Activated naive CD4-positive, alpha-beta T cell treated with anti-CD3 and anti-CD28 coated beads, Interleukin-2, amount 50 U/mL, for 72 hours (primary cell): ENCODE data around the gene IFITM2. TPM values are rescaled to one million over a fixed set of nuclear protein-coding genes. Genes with fewer than 3 reads are reported as not detected.
A peak's percentile ranks its signal among the peaks of the same experiment; 100 is the strongest.
"Not testable (repeated sequence)": the region's sequence is repeated elsewhere in the genome, so short reads cannot be mapped to it uniquely, and the experiment has no call there.

Experiments
- ATAC-seq, 2 donors: fragments of 150-1000 bp; cut with Tn5 transposase; 2 replicates each; pipeline ENCODE4 v1.10.0; 2021; ENCODE audit warnings: mild to moderate bottlenecking in 2 of 2, moderate library complexity in 2 of 2
- DNase-seq, 2 donors: peaks; one replicate each; pipeline ENCODE4 v3.0.0; 2021 to 2022; ENCODE audit warnings: low spot score in 2 of 2
- H3K27ac Mint-ChIP-seq, 2 donors: one replicate each; pipeline ENCODE4 v1.8.0; 2022; ENCODE audit warnings: mild to moderate bottlenecking in 2 of 2, mixed read lengths in 2 of 2
- H3K36me3 Mint-ChIP-seq, 2 donors: one replicate each; pipeline ENCODE4 v1.8.0; 2022; ENCODE audit warnings: mixed read lengths in 2 of 2
- H3K9me3 Mint-ChIP-seq, 2 donors: one replicate each; pipeline ENCODE4 v1.8.0; 2022; ENCODE audit warnings: mixed read lengths in 2 of 2
- total RNA-seq, 2 donors: library from RNA; stranded (reverse); gene quantifications; one replicate each; pipeline ENCODE4 v1.2.3, GENCODE V29; 2022

IFITM2 gene
- total RNA-seq, 2 donors from 2014 or later = 385 to 785 TPM

- ATAC-seq = peak; percentile 22 to 23
- H3K36me3 Mint-ChIP-seq = peaks cover 53 to 56% of the 10 kb centered on the region in 2 donors
- peak in 1 of 2 donors; percentile 64 for DNase-seq
Measured at GRCh38 chr11:312092-312816, 4.6 kb downstream of the IFITM2 start.

GRCh38 chr11:313304-313786, 5.7 kb downstream of the IFITM2 start:
- H3K27ac Mint-ChIP-seq = peak overlapping the region; percentile 92 to 99
- ATAC-seq (no peak), DNase-seq (no peak)
- H3K9me3 Mint-ChIP-seq = no peaks in the 10 kb centered on the region
- H3K36me3 Mint-ChIP-seq = peaks cover 56% of the 10 kb centered on the region in 2 donors

More at GRCh38 chr11:312092-312816, 4.6 kb downstream of the IFITM2 start:
- Mint-ChIP-seq H3K9me3 (no peaks in the 10 kb centered on the region), H3K27ac (peak overlapping the region; percentile 92 to 99)

GRCh38 chr11:313787-314553, 6.4 kb downstream of the IFITM2 start, which contains the start of gene IFITM1:
Gene IFITM1 (plus strand): TSS chr11:314040. CDS start chr11:314171, 131 bp downstream.
- peak within 1 kb of the TSS; percentile 92 to 99 for H3K27ac Mint-ChIP-seq
- ATAC-seq (peak; percentile 54), DNase-seq (peak; percentile 57 to 85)
- H3K36me3 Mint-ChIP-seq = peaks cover 50% of the 10 kb centered on the region in 2 donors
- no peaks in the 10 kb centered on the region for H3K9me3 Mint-ChIP-seq

- not testable (repeated sequence) for DNase-seq, H3K9me3 Mint-ChIP-seq, ATAC-seq
- peaks cover 44 to 48% of the 10 kb centered on the region in 2 donors for H3K36me3 Mint-ChIP-seq
- peak overlapping the region; percentile 92 to 99 for H3K27ac Mint-ChIP-seq
Measured at GRCh38 chr11:314554-314875, 6.9 kb downstream of the IFITM2 start.

GRCh38 chr11:315051-315481, 7.5 kb downstream of the IFITM2 start:
- peak overlapping the region; percentile 92 to 99 for H3K27ac Mint-ChIP-seq
- ATAC-seq (no peak), DNase-seq (no peak)
- H3K9me3 Mint-ChIP-seq = no peaks in the 10 kb centered on the region
- peaks cover 40 to 48% of the 10 kb centered on the region in 2 donors for H3K36me3 Mint-ChIP-seq

- DNase-seq (no peak), ATAC-seq (no peak)
- H3K9me3 Mint-ChIP-seq = no peaks in the 10 kb centered on the region
- H3K36me3 Mint-ChIP-seq = peaks cover 45 to 53% of the 10 kb centered on the region in 2 donors
- H3K27ac Mint-ChIP-seq = peak overlapping the region; percentile 92 to 99
Measured at GRCh38 chr11:315516-315994, 7.9 kb downstream of the IFITM2 start.

GRCh38 chr11:316031-316701, 8.6 kb downstream of the IFITM2 start:
- Mint-ChIP-seq H3K36me3 (peaks cover 48 to 55% of the 10 kb centered on the region in 2 donors), H3K27ac (peak overlapping the region; percentile 92 to 99)

GRCh38 chr11:316891-317301, 9.3 kb downstream of the IFITM2 start:
- peak overlapping the region; percentile 92 to 99 for H3K27ac Mint-ChIP-seq
- peaks cover 48 to 55% of the 10 kb centered on the region in 2 donors for H3K36me3 Mint-ChIP-seq
- DNase-seq = no peak
- H3K9me3 Mint-ChIP-seq = no peaks in the 10 kb centered on the region
- no peak for ATAC-seq

More at GRCh38 chr11:316031-316701, 8.6 kb downstream of the IFITM2 start:
- no peaks in the 10 kb centered on the region for H3K9me3 Mint-ChIP-seq
- DNase-seq = peak in 1 of 2 donors; percentile 71
- no peak for ATAC-seq

GRCh38 chr11:317668-318404, 10.2 kb downstream of the IFITM2 start:
- Mint-ChIP-seq H3K27ac (peak overlapping the region; percentile 92 to 99), H3K36me3 (peaks cover 48 to 52% of the 10 kb centered on the region in 2 donors)
- ATAC-seq (peak; percentile 27 to 36), DNase-seq (peak in 1 of 2 donors; percentile 69)
- not testable (repeated sequence) for H3K9me3 Mint-ChIP-seq

- H3K9me3 Mint-ChIP-seq, H3K27ac Mint-ChIP-seq, DNase-seq: not testable (repeated sequence)
- peak; percentile 11 to 32 for ATAC-seq
- H3K36me3 Mint-ChIP-seq = peaks cover 43 to 46% of the 10 kb centered on the region in 2 donors
Measured at GRCh38 chr11:318405-319120, 10.9 kb downstream of the IFITM2 start.

GRCh38 chr11:319121-319887, 11.7 kb downstream of the IFITM2 start:
- ATAC-seq = peak in 1 of 2 donors; percentile 29
- DNase-seq, H3K9me3 Mint-ChIP-seq: not testable (repeated sequence)
- Mint-ChIP-seq H3K36me3 (peaks cover 36 to 42% of the 10 kb centered on the region in 2 donors), H3K27ac (peak overlapping the region; percentile 85 to 96)

GRCh38 chr11:319888-320273, 12.3 kb downstream of the IFITM2 start:
- ATAC-seq = peak; percentile 15 to 19
- Mint-ChIP-seq H3K36me3 (peaks cover 30 to 38% of the 10 kb centered on the region in 2 donors), H3K27ac (peak overlapping the region; percentile 85 to 96)
- not testable (repeated sequence) for DNase-seq, H3K9me3 Mint-ChIP-seq

GRCh38 chr11:324156-324555, 16.5 kb downstream of the IFITM2 start:
- Mint-ChIP-seq H3K9me3 (no peaks in the 10 kb centered on the region), H3K36me3 (peaks cover 8 to 14% of the 10 kb centered on the region in 2 donors), H3K27ac (no peak overlapping the region)
- no peak for ATAC-seq
- no peak for DNase-seq

- not testable (repeated sequence) for H3K36me3 Mint-ChIP-seq, DNase-seq, H3K27ac Mint-ChIP-seq, ATAC-seq, H3K9me3 Mint-ChIP-seq
Measured at GRCh38 chr11:324593-325517, 17.2 kb downstream of the IFITM2 start.
